GM12878 (cell line): ENCODE data around the gene PTPN13. TPM values are rescaled to one million over a fixed set of nuclear protein-coding genes. Genes with fewer than 3 reads are reported as not detected.

Experiments used
- ATAC-seq: fragments of 200-7000 bp; cut with Tn5 transposase; 3 replicates; pipeline ENCODE4 v1.9.1; 2020; ENCODE audit warnings: mild to moderate bottlenecking, moderate library complexity
- BruUV-seq: library from RNA; stranded (reverse); fragments of 400-500 nt; replicated peaks from 2 replicates; lab custom pipeline; 2021; lab: Mats Ljungman, UMichigan
- CTCF ChIA-PET: fragments of 300-600 bp; sonication (Branson Sonifier 250); formaldehyde crosslinking; extraction: SDS; loops from one replicate; lab custom pipeline; 2021; ENCODE audit warnings: inconsistent platforms; lab: Yijun Ruan, JAX
- POLR2A ChIA-PET: fragments of 350-600 bp; formaldehyde crosslinking; extraction: SDS; loops from one replicate; lab custom pipeline; 2021; ENCODE audit warnings: inconsistent platforms; lab: Charles Lee
- RAD21 ChIA-PET: fragments of 300-600 bp; sonication (Branson Sonifier 250); formaldehyde crosslinking; loops from one replicate; lab custom pipeline; 2023; ENCODE audit warnings: antibody characterized with exemption; ENCODE audit not compliant: unreplicated experiment; lab: Charles Lee
- SMC1A ChIA-PET: fragments of 300-600 bp; sonication (Branson Sonifier 250); formaldehyde crosslinking; loops from one replicate; lab custom pipeline; 2023; ENCODE audit not compliant: unreplicated experiment, uncharacterized antibody; lab: Charles Lee
- DNase-seq: peaks from one replicate; pipeline ENCODE4 v3.0.0-alpha.2; 2011; ENCODE audit warnings: low read depth, low spot score
- FAIRE-seq: peaks from 3 replicates; lab custom pipeline; 2011; peaks lifted over from hg19 to GRCh38; lab: Jason Lieb, UNC
- H2AFZ ChIP-seq: 2 replicates; pipeline ENCODE4 v1.6.0; 2011; ENCODE audit warnings: low read depth, low read length, control low read depth; ENCODE audit not compliant: control insufficient read depth
- H3K27ac ChIP-seq: 2 replicates; pipeline ENCODE4 v1.5.1; 2011; ENCODE audit warnings: control low read depth; ENCODE audit not compliant: control insufficient read depth, insufficient read depth
- H3K27me3 ChIP-seq, 2 experiments: replicated peaks in 1 of 2; 2 replicates each; pipeline versions ENCODE4 v1.6.0 to v1.6.1; 2011; ENCODE audit warnings: low read length in 1 of 2; ENCODE audit not compliant: control insufficient read depth in 2 of 2, insufficient read depth in 2 of 2
- H3K36me3 ChIP-seq, 2 experiments: 2 replicates each; pipeline ENCODE4 v1.5.1; 2011; ENCODE audit warnings: low read length in 1 of 2; ENCODE audit not compliant: control insufficient read depth in 2 of 2, insufficient read depth in 2 of 2
- H3K4me1 ChIP-seq: 2 replicates; pipeline ENCODE4 v1.6.1; 2011; ENCODE audit warnings: mild to moderate bottlenecking, low read length, moderate library complexity, mixed read lengths; ENCODE audit not compliant: control insufficient read depth, insufficient read depth
- H3K4me2 ChIP-seq: 2 replicates; pipeline ENCODE4 v1.6.0; 2011; ENCODE audit warnings: control low read depth; ENCODE audit not compliant: control insufficient read depth, insufficient read depth
- H3K4me3 ChIP-seq: fragments of 200-600 bp; sonication (generic); 2 replicates; pipeline ENCODE4 v1.5.1; 2016
- H3K79me2 ChIP-seq: 2 replicates; pipeline ENCODE4 v1.6.0; 2011; ENCODE audit warnings: low read length; ENCODE audit not compliant: control insufficient read depth, insufficient read depth
- H3K9ac ChIP-seq: 2 replicates; pipeline ENCODE4 v1.8.0; 2011; ENCODE audit warnings: low read length, control low read depth, mixed read lengths; ENCODE audit not compliant: control insufficient read depth, insufficient read depth
- H3K9me3 ChIP-seq: replicated peaks from 3 replicates; pipeline ENCODE4 v1.5.1; 2011; ENCODE audit warnings: mild to moderate bottlenecking, low read length; ENCODE audit not compliant: control insufficient read depth, insufficient read depth
- H4K20me1 ChIP-seq: 2 replicates; pipeline ENCODE4 v1.6.0; 2011; ENCODE audit not compliant: control insufficient read depth, insufficient read depth
- BHLHE40 ChIP-seq, 2 experiments: fragments of 450-650 bp in 1 of 2; IDR thresholded peaks; 2 replicates each; pipeline ENCODE4 v1.6.1; 2011 to 2017; ENCODE audit warnings: low read depth in 2 of 2, borderline replicate concordance in 1 of 2, improper control_type of control experiment in 1 of 2, low read length in 1 of 2, mild to moderate bottlenecking in 1 of 2
- BRCA1 ChIP-seq: IDR thresholded peaks from 2 replicates; pipeline ENCODE4 v1.6.1; 2011; ENCODE audit warnings: low read depth, low read length, improper control_type of control experiment
- EED ChIP-seq: sonication (generic); IDR thresholded peaks from 2 replicates; pipeline ENCODE4 v1.6.1; 2016; ENCODE audit warnings: antibody characterized with exemption, low read depth
- EGR1 ChIP-seq, 2 experiments: IDR thresholded peaks; 1 replicate in 1 of 2; 2 replicates in 1 of 2; pipeline ENCODE4 v1.6.1; 2011 to 2012; ENCODE audit warnings: low read depth in 2 of 2, low read length in 2 of 2, borderline replicate concordance in 1 of 2, mild to moderate bottlenecking in 1 of 2, moderate library complexity in 1 of 2
- FOXM1 ChIP-seq: IDR thresholded peaks from 2 replicates; pipeline ENCODE4 v1.6.1; 2012; ENCODE audit warnings: low read depth, mild to moderate bottlenecking, inconsistent platforms, low read length, moderate library complexity
- MTA2 ChIP-seq: fragments of 450-650 bp; IDR thresholded peaks from 2 replicates; pipeline ENCODE4 v1.6.1; 2016; ENCODE audit warnings: low read depth, mild to moderate bottlenecking, moderate library complexity
- MTA3 ChIP-seq: IDR thresholded peaks from 2 replicates; pipeline ENCODE4 v1.6.1; 2012; ENCODE audit warnings: low read length, inconsistent platforms, borderline replicate concordance
- NR2C1 ChIP-seq: fragments of 450-650 bp; IDR thresholded peaks from 2 replicates; pipeline ENCODE4 v1.6.1; 2017; ENCODE audit warnings: antibody characterized with exemption, mild to moderate bottlenecking, moderate library complexity
- POU2F2 ChIP-seq: IDR thresholded peaks from 3 replicates; pipeline ENCODE4 v1.6.1; 2011; ENCODE audit warnings: low read depth, mild to moderate bottlenecking, low read length, borderline replicate concordance
- RB1 ChIP-seq: fragments of 450-650 bp; formaldehyde crosslinking; IDR thresholded peaks from 2 replicates; pipeline ENCODE4 v1.6.1; 2017; ENCODE audit warnings: mild to moderate bottlenecking, borderline replicate concordance
- RUNX3 ChIP-seq: IDR thresholded peaks from 2 replicates; pipeline ENCODE4 v1.6.1; 2012; ENCODE audit warnings: low read length, inconsistent platforms
- SIN3A ChIP-seq: IDR thresholded peaks from 2 replicates; pipeline ENCODE4 v1.6.1; 2012; ENCODE audit warnings: low read depth, low read length, improper control_type of control experiment
- SUZ12 ChIP-seq: fragments of 200-600 bp; sonication (generic); IDR thresholded peaks from one replicate; pipeline ENCODE4 v1.6.1; 2018; ENCODE audit warnings: antibody characterized with exemption, mild to moderate bottlenecking; ENCODE audit not compliant: unreplicated experiment
- TCF3 ChIP-seq: IDR thresholded peaks from 2 replicates; pipeline ENCODE4 v1.6.1; 2012; ENCODE audit warnings: low read depth, mild to moderate bottlenecking, low read length, borderline replicate concordance; ENCODE audit not compliant: insufficient read depth
- ZNF274 ChIP-seq: IDR thresholded peaks from one replicate; pipeline ENCODE4 v1.8.0; 2011; ENCODE audit not compliant: insufficient read length, insufficient read depth
- in situ Hi-C: fragments of 300-500 bp; cut with MboI; formaldehyde crosslinking; loops from 9 replicates; pipeline ENCODE4 v1.14.3; 2018; ENCODE audit warnings: mixed read lengths
- intact Hi-C: fragments of 100-400 bp; cut with micrococcal nuclease; formaldehyde crosslinking; loops from one replicate; pipeline ENCODE4 v1.14.2; 2022; ENCODE audit not compliant: unreplicated experiment
- polyA plus RNA-seq, 11 experiments: library from polyadenylated mRNA; depleted of rRNA in 4 of 11; unstranded in 6 of 11; stranded (reverse) in 5 of 11; fragments of >200 nt; fragmentation: Nextera tagmentation in 4 of 11; fragmentation: Illumina TruSeq in 1 of 11; extraction: Ambion mirVana in 4 of 11; extraction: Trizol in 1 of 11; gene quantifications; 1 replicate in 1 of 11; 2 replicates in 10 of 11; pipeline versions ENCODE4 v1.2.1 to v1.2.3, GENCODE V29; 2011 to 2016; ENCODE audit warnings: inconsistent platforms in 2 of 11, missing spikeins in 2 of 11, low read depth in 1 of 11
- total RNA-seq, 4 experiments: library from RNA; depleted of rRNA in 3 of 4; stranded (reverse); fragments of >200 nt in 3 of 4; fragmentation: Illumina TruSeq in 1 of 4; extraction: Trizol in 1 of 4; gene quantifications; 2 replicates each; pipeline versions ENCODE4 v1.2.1 to v1.2.3, GENCODE V29; 2013 to 2021
- TF ChIP-seq, protein P1 (sequence below): IDR thresholded peaks from 2 replicates; pipeline ENCODE4 v1.6.1; 2011; ENCODE audit warnings: borderline replicate concordance, low read depth, mild to moderate bottlenecking, moderate library complexity, low read length; ENCODE audit not compliant: insufficient read depth, poor library complexity, severe bottlenecking

Gene PTPN13
- total and polyA plus RNA-seq, 10 of the 15 experiments (the other 5 are each of a cell fraction or from before 2014, with no cell fraction given): 8.5 to 69.4 (median 33.9) TPM

DNA sequence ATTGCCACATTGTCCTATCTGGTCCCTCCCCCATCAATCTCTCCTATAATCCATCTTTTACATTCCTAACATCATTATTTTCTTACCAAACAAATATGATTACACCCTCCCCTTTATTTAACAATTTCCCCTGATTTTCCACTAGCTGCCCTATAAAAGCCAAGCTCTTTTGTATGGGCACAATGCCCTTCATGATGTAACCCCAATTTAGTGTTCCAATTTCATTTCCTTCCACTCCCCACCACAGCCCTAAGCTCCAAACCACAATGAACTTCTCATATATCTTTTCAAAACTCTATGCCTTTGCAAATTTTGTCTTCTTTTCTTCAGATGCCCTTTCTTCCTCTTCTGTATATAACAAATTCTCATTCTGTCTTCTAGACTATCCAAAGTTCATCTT, 39.5 kb upstream of the PTPN13 start:
- Histone ChIP-seq H2AFZ (no peak overlapping the region), H3K9ac (no peak overlapping the region), H3K36me3 (no peaks in the 10 kb centered on the region), H3K79me2 (no peaks in the 10 kb centered on the region), H3K4me2 (no peak overlapping the region), H3K27ac (no peak overlapping the region), H3K9me3 (no peaks in the 10 kb centered on the region), H3K4me3 (no peak overlapping the region), H4K20me1 (no peaks in the 10 kb centered on the region), H3K27me3 (no peaks in the 10 kb centered on the region; a peak in 1 of 4 replicates), H3K4me1 (peaks cover 7% of the 10 kb centered on the region; the same call in 1 of the 2 replicates)
- CTCF ChIA-PET: interaction anchor here (0.6 to 1.3 kb wide), 3 partner anchors 15 to 56 kb away, joined by 3 to 4 read pairs (median 3); no protein-coding TSS in a partner anchor
- in situ Hi-C loops: no loop called here
- BruUV-seq: no TSS peak
- FAIRE-seq: no peak
- TF ChIP-seq RUNX3: peak; percentile 48; the same call in 1 of the 2 replicates
- no peak for TF ChIP-seq BHLHE40 (IDR thresholded peaks at IDR 0.05; ENCODE audit: borderline replicate concordance in 1 of 2, low read depth in 2 of 2, low read length in 1 of 2)
- no peak for TF ChIP-seq EED
- SMC1A ChIA-PET: interaction anchor here (0.8 to 5.5 kb wide), 9 partner anchors 10 to 55 kb away, joined by 3 to 39 read pairs (median 6); no protein-coding TSS in a partner anchor
- ATAC-seq: 0 out of 3 replicates have a peak, but pooled peaks have one; percentile 7
- RAD21 ChIA-PET: interaction anchor here (0.6 to 1.2 kb wide), 5 partner anchors 10 to 66 kb away, joined by 3 read pairs; no protein-coding TSS in a partner anchor
- no peak for DNase-seq
- intact Hi-C loops: no loop called here
- POLR2A ChIA-PET: interaction anchor here (0.7 to 1.8 kb wide), 4 partner anchors 10 to 39 kb away, joined by 3 to 6 read pairs (median 4); partner anchors contain the start of gene PTPN13

GRCh38 chr4:86556791-86557415, 37.2 kb upstream of the PTPN13 start:
- in situ Hi-C loops: no loop called here
- BruUV-seq: no TSS peak
- no peaks in the 10 kb centered on the region for H3K79me2 ChIP-seq
- H3K36me3 ChIP-seq: no peaks in the 10 kb centered on the region
- 0 out of 2 replicates have a peak overlapping the region, but pooled peaks have one; percentile 5 for H2AFZ ChIP-seq
- DNase-seq (no peak), FAIRE-seq (peak; percentile 35), ATAC-seq (peak; percentile 56)
- H4K20me1 ChIP-seq: no peaks in the 10 kb centered on the region
- SMC1A ChIA-PET: interaction anchor here (0.7 to 2.7 kb wide), 6 partner anchors 12 to 36 kb away, joined by 3 to 13 read pairs (median 5); no protein-coding TSS in a partner anchor
- no peak overlapping the region for H3K4me3 ChIP-seq
- peaks cover 7% of the 10 kb centered on the region; the same call in 1 of the 2 replicates for H3K4me1 ChIP-seq
- POLR2A ChIA-PET: no interaction called here
- H3K27ac ChIP-seq: peak overlapping the region; percentile 69; the same call in 1 of the 2 replicates
- no peaks in the 10 kb centered on the region; a peak in 1 of 4 replicates for H3K27me3 ChIP-seq
- CTCF ChIA-PET: interaction anchor here (0.7 to 2.1 kb wide), 6 partner anchors 8 to 86 kb away, joined by 3 to 9 read pairs (median 4); no protein-coding TSS in a partner anchor
- peak overlapping the region; percentile 46 for H3K4me2 ChIP-seq
- RAD21 ChIA-PET: interaction anchor here (0.9 to 1.4 kb wide), 2 partner anchors 12 to 30 kb away, joined by 3 to 4 read pairs; no protein-coding TSS in a partner anchor
- H3K9me3 ChIP-seq: no peaks in the 10 kb centered on the region
- intact Hi-C loops: loop anchor here (1.0 kb wide), 3 partner anchors 13 to 36 kb away; no protein-coding TSS in a partner anchor
- H3K9ac ChIP-seq: no peak overlapping the region
- TF ChIP-seq RB1 (no peak), ZNF274 (no peak), NR2C1 (no peak), EGR1 (IDR thresholded peaks at IDR 0.05; ENCODE audit: borderline replicate concordance in 1 of 2, low read depth in 2 of 2, low read length in 2 of 2) (no peak), MTA2 (peak; percentile 79), SUZ12 (no peak), FOXM1 (no peak), MTA3 (no peak), TCF3 (no peak), BRCA1 (no peak), POU2F2 (no peak), SIN3A (no peak)
- TF ChIP-seq, protein P1, sequence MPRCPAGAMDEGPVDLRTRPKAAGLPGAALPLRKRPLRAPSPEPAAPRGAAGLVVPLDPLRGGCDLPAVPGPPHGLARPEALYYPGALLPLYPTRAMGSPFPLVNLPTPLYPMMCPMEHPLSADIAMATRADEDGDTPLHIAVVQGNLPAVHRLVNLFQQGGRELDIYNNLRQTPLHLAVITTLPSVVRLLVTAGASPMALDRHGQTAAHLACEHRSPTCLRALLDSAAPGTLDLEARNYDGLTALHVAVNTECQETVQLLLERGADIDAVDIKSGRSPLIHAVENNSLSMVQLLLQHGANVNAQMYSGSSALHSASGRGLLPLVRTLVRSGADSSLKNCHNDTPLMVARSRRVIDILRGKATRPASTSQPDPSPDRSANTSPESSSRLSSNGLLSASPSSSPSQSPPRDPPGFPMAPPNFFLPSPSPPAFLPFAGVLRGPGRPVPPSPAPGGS: no peak
